ENCODE data around the gene EGFL8. TPM values are rescaled to one million over a fixed set of nuclear protein-coding genes. Genes with fewer than 3 reads are reported as not detected.

EGFL8 gene
- total and polyA plus RNA-seq, 4 experiments from 2014 or later = 0.23 to 16.6 (median 16.6) TPM; not detected in 1

DNA sequence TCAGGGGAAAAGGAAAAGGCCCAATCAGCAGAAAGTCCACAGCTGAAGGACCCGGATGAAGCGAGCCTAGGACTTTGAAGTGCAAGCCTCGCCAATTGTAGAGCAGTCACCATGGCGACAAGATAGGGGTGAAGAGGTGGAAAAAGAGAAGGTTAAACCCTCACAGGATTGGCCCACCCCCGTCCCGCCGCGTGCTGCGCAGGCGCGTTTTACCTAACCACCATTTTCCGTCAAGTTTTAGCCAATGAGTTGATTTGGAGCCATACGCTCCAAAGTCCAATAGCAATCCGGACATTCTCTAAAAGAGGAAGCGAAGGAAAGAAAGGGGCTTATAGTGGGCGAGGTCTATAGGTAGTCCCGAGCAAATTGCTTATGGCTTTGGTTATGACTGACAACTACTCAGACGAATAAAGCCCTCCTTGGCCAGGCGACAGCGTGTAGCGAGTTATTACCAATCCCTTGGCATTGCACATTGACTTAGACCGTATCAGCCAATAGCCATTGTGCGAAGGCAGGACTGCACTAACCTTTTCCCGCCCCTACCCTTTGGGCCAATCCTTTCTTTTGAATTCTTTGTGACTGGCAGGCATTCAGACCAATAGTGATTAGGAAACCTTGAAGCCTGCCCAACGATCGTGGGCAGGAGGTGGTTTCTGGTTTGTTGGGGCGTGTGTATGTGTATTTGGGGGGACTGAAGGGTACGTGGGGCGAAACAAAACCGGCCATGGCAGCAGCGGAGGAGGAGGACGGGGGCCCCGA, 13.6 kb downstream of the EGFL8 start, which contains the start of gene RNF5:
Gene RNF5 (plus strand): TSS at position 618 of the 759 bp plus-strand sequence. CDS start 107 bp downstream, at position 725.
- CTCF ChIA-PET (ENCODE audit: partially characterized antibody) = interaction anchor here (0.5 to 1.6 kb wide), 4 partner anchors 10 to 59 kb away, joined by 3 to 5 read pairs (median 4); partner anchors contain the start of gene GPSM3
- Mint-ChIP-seq H3K27me3 (no peaks in the 10 kb centered on the region), H3K36me3 (peaks cover 10 to 31% of the 10 kb centered on the region in 2 donors), H3K4me1 (peaks cover 50 to 84% (median 66%) of the 10 kb centered on the region in 4 donors), H3K4me3 (peak within 1 kb of the TSS; percentile 92 to 100 (median 96)), H3K27ac (peak within 1 kb of the TSS; percentile 97 to 100 (median 99)), H3K9me3 (no peaks in the 10 kb centered on the region)
- Histone ChIP-seq H3K36me3 (ENCODE audit: insufficient read depth, low read length) (peaks cover 24% of the 10 kb centered on the region), H3K27ac (ENCODE audit: low read depth, low read length) (peak within 1 kb of the TSS; percentile 91), H3K4me3 (ENCODE audit: low read length in 2 of 2) (peak within 1 kb of the TSS; percentile 74 to 87), H3K9me3 (ENCODE audit: control insufficient read depth in 1 of 2, low read length in 2 of 2) (no peaks in the 10 kb centered on the region), H3K27me3 (ENCODE audit: insufficient read depth, low read length) (no peaks in the 10 kb centered on the region), H3K4me1 (ENCODE audit: insufficient read depth, low read length) (peaks cover 79% of the 10 kb centered on the region)
- intact Hi-C loops (cut with micrococcal nuclease) = loop anchor here (1.0 to 5.0 kb wide), 6 partner anchors 12 to 794 kb away; partner anchors contain the start of genes ATF6B, EHMT2, GPANK1 and PBX2
- DNase-seq = peak; percentile 96 to 99 (median 98)
- POLR2A ChIA-PET (ENCODE audit: partially characterized antibody) = interaction anchor here (0.6 to 8.4 kb wide), 16 partner anchors 10 to 793 kb away, joined by 3 to 408 read pairs (median 4); partner anchors contain the start of genes ATF6B, EGFL8, EHMT2 and FKBPL

DNA sequence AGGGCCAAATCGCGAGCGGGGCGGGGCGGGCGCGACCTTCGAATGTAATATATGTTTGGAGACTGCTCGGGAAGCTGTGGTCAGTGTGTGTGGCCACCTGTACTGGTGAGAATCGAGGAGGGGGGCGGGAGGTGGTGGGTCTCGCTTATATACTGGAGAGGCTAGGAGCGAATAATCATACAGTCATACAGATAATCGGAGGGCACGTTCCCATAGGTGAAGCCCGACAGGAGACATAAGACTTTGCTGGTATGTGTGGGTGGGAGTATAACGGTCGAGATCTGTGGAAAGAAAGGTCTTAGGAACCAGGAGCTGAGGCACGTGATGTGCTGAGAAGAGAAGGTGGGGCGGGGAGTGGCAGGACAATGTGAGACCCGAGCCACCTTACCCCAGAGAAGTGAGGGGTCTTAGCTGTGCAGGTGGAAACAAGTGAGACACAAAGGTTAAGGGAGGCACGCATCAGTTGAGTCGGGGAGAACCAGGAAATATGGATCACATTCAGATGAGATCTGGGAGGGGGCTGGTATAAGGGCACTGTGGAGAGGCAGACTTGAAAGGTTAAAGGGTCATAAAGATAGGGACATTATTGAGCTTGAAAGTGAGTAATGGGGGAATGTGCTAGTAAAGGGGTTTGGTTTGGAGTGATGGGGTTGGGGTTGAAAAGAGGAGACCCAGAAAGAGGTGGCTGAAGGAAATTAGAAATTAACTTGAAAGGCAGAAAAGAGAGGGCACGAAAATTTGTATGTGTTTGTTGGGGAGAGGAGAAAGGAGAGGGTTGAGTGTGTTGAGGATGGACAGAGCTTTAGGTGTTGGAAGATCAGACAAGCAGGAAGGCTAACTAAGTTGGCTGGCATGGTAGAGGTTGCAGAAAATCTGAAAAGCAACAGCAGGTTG, 14.4 kb downstream of the EGFL8 start:
- ChIA-PET POLR2A (ENCODE audit: partially characterized antibody) (interaction anchor here (0.6 to 8.4 kb wide), 6 partner anchors 13 to 793 kb away, joined by 3 to 408 read pairs (median 4); partner anchors contain the start of genes ATF6B, FKBPL, GPSM3 and PBX2), CTCF (ENCODE audit: partially characterized antibody) (interaction anchor here (1.1 to 2.7 kb wide), 7 partner anchors 9 to 60 kb away, joined by 3 to 18 read pairs (median 3); partner anchors contain the start of genes ATF6B, GPSM3 and PBX2)
- peak overlapping the region; percentile 97 to 100 (median 99) for H3K27ac Mint-ChIP-seq
- intact Hi-C loops (cut with micrococcal nuclease) = loop anchor here (1.0 to 5.0 kb wide), 5 partner anchors 12 to 794 kb away; partner anchors contain the start of genes ATF6B, EHMT2 and PBX2
- no peaks in the 10 kb centered on the region for H3K9me3 ChIP-seq (ENCODE audit: control insufficient read depth in 1 of 2, low read length in 2 of 2)
- H3K4me3 Mint-ChIP-seq = peak overlapping the region; percentile 92 to 100 (median 96)
- H3K27me3 ChIP-seq (ENCODE audit: insufficient read depth, low read length) = no peaks in the 10 kb centered on the region
- H3K36me3 ChIP-seq (ENCODE audit: insufficient read depth, low read length) = peaks cover 32% of the 10 kb centered on the region
- H3K4me1 ChIP-seq (ENCODE audit: insufficient read depth, low read length) = peaks cover 79% of the 10 kb centered on the region
- peak overlapping the region; percentile 91 for H3K27ac ChIP-seq (ENCODE audit: low read depth, low read length)
- H3K4me3 ChIP-seq (ENCODE audit: low read length in 2 of 2) = peak overlapping the region; percentile 64 to 74
- DNase-seq = peak in 1 of 5 donors; percentile 24
- peaks cover 10 to 37% of the 10 kb centered on the region in 2 donors for H3K36me3 Mint-ChIP-seq
- peaks cover 42 to 76% (median 59%) of the 10 kb centered on the region in 4 donors for H3K4me1 Mint-ChIP-seq
- no peaks in the 10 kb centered on the region for H3K9me3 Mint-ChIP-seq
- no peaks in the 10 kb centered on the region for H3K27me3 Mint-ChIP-seq

DNA sequence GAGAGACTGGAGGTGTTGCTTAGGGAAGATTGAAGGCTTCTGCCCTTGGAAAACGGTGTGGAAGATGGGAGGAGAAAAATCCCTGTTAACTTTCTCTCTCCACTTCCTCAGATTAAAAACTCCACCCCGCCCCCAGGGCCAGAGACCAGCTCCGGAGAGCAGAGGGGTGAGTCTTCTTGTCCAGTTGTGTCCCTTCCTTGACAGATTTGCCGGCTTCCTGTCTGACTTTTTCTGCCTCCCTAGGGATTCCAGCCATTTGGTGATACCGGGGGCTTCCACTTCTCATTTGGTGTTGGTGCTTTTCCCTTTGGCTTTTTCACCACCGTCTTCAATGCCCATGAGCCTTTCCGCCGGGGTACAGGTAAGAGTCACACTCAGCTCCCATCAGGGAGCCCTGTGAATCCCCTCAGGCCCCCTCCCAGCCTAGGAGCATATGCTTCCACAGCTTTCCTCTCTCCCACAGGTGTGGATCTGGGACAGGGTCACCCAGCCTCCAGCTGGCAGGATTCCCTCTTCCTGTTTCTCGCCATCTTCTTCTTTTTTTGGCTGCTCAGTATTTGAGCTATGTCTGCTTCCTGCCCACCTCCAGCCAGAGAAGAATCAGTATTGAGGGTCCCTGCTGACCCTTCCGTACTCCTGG, 15.5 kb downstream of the EGFL8 start:
- DNase-seq = peak in 1 of 5 donors; percentile 31
- H3K9me3 ChIP-seq (ENCODE audit: control insufficient read depth in 1 of 2, low read length in 2 of 2) = no peaks in the 10 kb centered on the region
- intact Hi-C loops (cut with micrococcal nuclease) = loop anchor here (5.0 kb wide), 2 partner anchors 283 to 792 kb away; partner anchors contain the start of gene EHMT2
- no peaks in the 10 kb centered on the region for H3K27me3 ChIP-seq (ENCODE audit: insufficient read depth, low read length)
- peaks cover 38% of the 10 kb centered on the region for H3K36me3 ChIP-seq (ENCODE audit: insufficient read depth, low read length)
- Mint-ChIP-seq H3K27ac (peak overlapping the region; percentile 79 to 100 (median 98)), H3K36me3 (peaks cover 10 to 40% of the 10 kb centered on the region in 2 donors), H3K27me3 (no peaks in the 10 kb centered on the region), H3K9me3 (no peaks in the 10 kb centered on the region), H3K4me3 (peak overlapping the region in 7 of 8 donors; percentile 21 to 99 (median 47)), H3K4me1 (peaks cover 33 to 65% (median 48%) of the 10 kb centered on the region in 4 donors)
- H3K4me1 ChIP-seq (ENCODE audit: insufficient read depth, low read length) = peaks cover 76% of the 10 kb centered on the region
- CTCF ChIA-PET (ENCODE audit: partially characterized antibody) = interaction anchor here (0.6 to 2.7 kb wide), 7 partner anchors 10 to 1129 kb away, joined by 3 to 18 read pairs (median 5); partner anchors contain the start of genes GPSM3 and PBX2
- POLR2A ChIA-PET (ENCODE audit: partially characterized antibody) = interaction anchor here (0.5 to 8.4 kb wide), 4 partner anchors 11 to 792 kb away, joined by 3 to 408 read pairs (median 4); partner anchors contain the start of genes ATF6B, GPSM3 and PBX2
- no peak overlapping the region for H3K4me3 ChIP-seq (ENCODE audit: low read length in 2 of 2)
- peak overlapping the region; percentile 91 for H3K27ac ChIP-seq (ENCODE audit: low read depth, low read length)

DNA sequence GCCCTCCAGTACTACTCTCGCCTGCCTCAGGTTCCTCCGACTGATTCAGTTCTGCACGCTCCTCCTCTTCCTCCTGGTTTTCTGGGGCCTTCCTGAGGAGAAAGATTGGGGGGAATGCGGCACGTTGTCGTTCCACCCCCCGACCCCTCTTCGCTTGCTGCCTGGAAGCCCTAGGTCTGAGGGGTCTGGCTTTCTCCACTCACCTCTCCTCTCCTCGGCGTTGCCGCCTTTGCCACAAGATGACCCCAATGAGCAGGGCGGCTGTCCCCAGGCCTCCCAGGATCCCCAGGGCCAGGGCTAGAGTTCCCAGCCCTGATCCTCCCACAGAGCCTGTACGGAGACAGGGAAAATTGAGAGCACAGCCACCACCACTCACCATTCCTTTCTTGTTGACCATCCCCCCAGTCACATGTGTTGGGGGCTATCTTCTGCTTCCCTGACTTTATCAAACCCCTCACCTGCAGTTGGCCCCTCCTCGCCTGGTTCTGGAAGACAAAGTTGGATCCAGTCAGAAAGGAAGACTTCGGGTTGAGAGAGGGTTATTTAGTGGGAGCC, 16.8 kb downstream of the EGFL8 start:
- peaks cover 43% of the 10 kb centered on the region for H3K36me3 ChIP-seq (ENCODE audit: insufficient read depth, low read length)
- no peak overlapping the region for H3K4me3 ChIP-seq (ENCODE audit: low read length in 2 of 2)
- no peaks in the 10 kb centered on the region for H3K9me3 ChIP-seq (ENCODE audit: control insufficient read depth in 1 of 2, low read length in 2 of 2)
- H3K4me3 Mint-ChIP-seq = no peak overlapping the region
- peaks cover 35 to 63% (median 48%) of the 10 kb centered on the region in 4 donors for H3K4me1 Mint-ChIP-seq
- no peaks in the 10 kb centered on the region for H3K9me3 Mint-ChIP-seq
- intact Hi-C loops (cut with micrococcal nuclease) = no loop called here
- H3K4me1 ChIP-seq (ENCODE audit: insufficient read depth, low read length) = peaks cover 75% of the 10 kb centered on the region
- DNase-seq = no peak
- ChIA-PET CTCF (ENCODE audit: partially characterized antibody) (interaction anchor here (1.2 to 2.7 kb wide), 2 partner anchors 9 to 12 kb away, joined by 3 to 18 read pairs; partner anchors contain the start of gene PBX2), POLR2A (ENCODE audit: partially characterized antibody) (interaction anchor here (1.7 to 8.4 kb wide), 2 partner anchors 10 to 52 kb away, joined by 5 to 408 read pairs; partner anchors contain the start of genes FKBPL, GPSM3 and PBX2)
- H3K36me3 Mint-ChIP-seq = peaks cover 19 to 46% of the 10 kb centered on the region in 2 donors
- peak overlapping the region in 5 of 7 donors; percentile 42 to 81 (median 78) for H3K27ac Mint-ChIP-seq
- H3K27ac ChIP-seq (ENCODE audit: low read depth, low read length) = no peak overlapping the region
- no peaks in the 10 kb centered on the region for H3K27me3 ChIP-seq (ENCODE audit: insufficient read depth, low read length)
- no peaks in the 10 kb centered on the region for H3K27me3 Mint-ChIP-seq

DNA sequence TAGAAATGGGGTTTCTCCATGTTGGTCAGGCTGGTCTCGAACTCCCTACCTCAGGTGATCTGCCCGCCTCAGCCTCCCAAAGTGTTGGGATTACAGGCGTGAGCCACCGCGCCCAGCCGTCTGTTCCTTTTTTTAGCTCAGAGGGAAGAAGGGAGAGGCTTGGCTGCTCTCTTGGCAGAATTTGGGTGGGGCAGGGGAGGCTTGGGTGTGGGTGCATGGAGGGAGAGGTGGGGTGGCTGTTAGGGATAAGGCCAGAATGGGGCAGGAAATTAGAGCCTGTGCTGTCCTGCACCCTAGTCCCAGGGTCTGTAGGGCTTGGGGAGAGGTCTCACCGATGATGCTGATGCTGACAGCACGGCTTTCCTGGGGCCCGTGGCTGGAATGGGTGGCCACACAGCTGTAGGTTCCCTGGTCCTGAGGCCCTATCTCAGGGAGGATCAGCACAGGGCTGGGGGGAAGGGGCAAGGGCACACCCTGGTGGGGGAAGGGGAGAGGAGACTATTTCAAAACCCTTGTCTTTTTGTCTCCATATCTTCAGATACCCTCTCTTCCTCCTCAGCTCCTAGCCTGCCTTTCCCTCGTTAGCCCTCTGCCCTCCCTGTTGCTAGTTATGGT, 17.6 kb downstream of the EGFL8 start:
- Histone ChIP-seq H3K36me3 (ENCODE audit: insufficient read depth, low read length) (peaks cover 51% of the 10 kb centered on the region), H3K4me1 (ENCODE audit: insufficient read depth, low read length) (peaks cover 75% of the 10 kb centered on the region), H3K27ac (ENCODE audit: low read depth, low read length) (no peak overlapping the region), H3K4me3 (ENCODE audit: low read length in 2 of 2) (no peak overlapping the region), H3K9me3 (ENCODE audit: control insufficient read depth in 1 of 2, low read length in 2 of 2) (no peaks in the 10 kb centered on the region), H3K27me3 (ENCODE audit: insufficient read depth, low read length) (no peaks in the 10 kb centered on the region)
- intact Hi-C loops (cut with micrococcal nuclease) = no loop called here
- DNase-seq = peak in 1 of 5 donors; percentile 20
- Mint-ChIP-seq H3K9me3 (peaks cover 0 to 2% (median 0%) of the 10 kb centered on the region in 8 donors), H3K4me3 (no peak overlapping the region), H3K36me3 (peaks cover 27 to 54% of the 10 kb centered on the region in 2 donors), H3K4me1 (peaks cover 35 to 63% (median 48%) of the 10 kb centered on the region in 4 donors), H3K27me3 (no peaks in the 10 kb centered on the region), H3K27ac (peak overlapping the region in 3 of 7 donors; percentile 50 to 81 (median 62))
- ChIA-PET CTCF (ENCODE audit: partially characterized antibody) (interaction anchor here (0.5 to 1.6 kb wide), 3 partner anchors 13 to 88 kb away, joined by 3 to 4 read pairs (median 3); no protein-coding TSS in a partner anchor), POLR2A (ENCODE audit: partially characterized antibody) (interaction anchor here (1.7 to 8.4 kb wide), 2 partner anchors 9 to 52 kb away, joined by 5 to 408 read pairs; partner anchors contain the start of genes FKBPL, GPSM3 and PBX2)

Measured in CD4-positive, alpha-beta memory T cell (primary cell).